Activated naive CD4-positive, alpha-beta T cell treated with Interleukin-2 at 50 U/mL for 16 hours (primary cell): ENCODE results near the gene KRT17.
"Not testable (repeated sequence)": the region's sequence is repeated elsewhere in the genome, so short reads cannot be mapped to it uniquely, and the experiment has no call there.

Source experiments
- DNase-seq: peaks from one replicate; pipeline ENCODE4 v3.0.0-alpha.2; 2020

The KRT17 gene

GRCh38 chr17:41633556-41634199 lies 9.3 kb upstream of the KRT17 start:
- no peak for DNase-seq

- DNase-seq: no peak
Measured at GRCh38 chr17:41632482-41633105, 8.2 kb upstream of the KRT17 start.

- DNase-seq: no peak
Measured at GRCh38 chr17:41631898-41632285, 7.5 kb upstream of the KRT17 start.

GRCh38 chr17:41631025-41631897 lies 6.9 kb upstream of the KRT17 start:
- no peak for DNase-seq

- DNase-seq: no peak
Measured at GRCh38 chr17:41629826-41630670, 5.7 kb upstream of the KRT17 start.

GRCh38 chr17:41629316-41629715 lies 4.9 kb upstream of the KRT17 start:
- DNase-seq: no peak

GRCh38 chr17:41628621-41629255 lies 4.4 kb upstream of the KRT17 start:
- DNase-seq: not testable (repeated sequence)

GRCh38 chr17:41628073-41628370 lies 3.6 kb upstream of the KRT17 start:
- not testable (repeated sequence) for DNase-seq

- DNase-seq: no peak
Measured at GRCh38 chr17:41627316-41628072, 3.1 kb upstream of the KRT17 start.

- DNase-seq: not testable (repeated sequence)
Measured at GRCh38 chr17:41626914-41627295, 2.5 kb upstream of the KRT17 start.

- DNase-seq: not testable (repeated sequence)
Measured at GRCh38 chr17:41626028-41626913, 1.9 kb upstream of the KRT17 start.

- DNase-seq: no peak
Measured at GRCh38 chr17:41625602-41626001, 1.2 kb upstream of the KRT17 start.

GRCh38 chr17:41623184-41623861 lies 1.1 kb downstream of the KRT17 start:
- DNase-seq: not testable (repeated sequence)

- not testable (repeated sequence) for DNase-seq
Measured at GRCh38 chr17:41622340-41623183, 1.8 kb downstream of the KRT17 start.

GRCh38 chr17:41621916-41622315 lies 2.5 kb downstream of the KRT17 start:
- DNase-seq: no peak

GRCh38 chr17:41621435-41621817 lies 2.9 kb downstream of the KRT17 start:
- not testable (repeated sequence) for DNase-seq

GRCh38 chr17:41620583-41621434 lies 3.6 kb downstream of the KRT17 start:
- no peak for DNase-seq

- not testable (repeated sequence) for DNase-seq
Measured at GRCh38 chr17:41619927-41620582, 4.3 kb downstream of the KRT17 start.
